ENCODE data around the gene HS3ST6. TPM values are rescaled to one million over a fixed set of nuclear protein-coding genes. Genes with fewer than 3 reads are reported as not detected.

Gene HS3ST6
- total and polyA plus RNA-seq, 2 of the 13 experiments (the other 11 are each of a cell fraction or from before 2014, with no cell fraction given), result not detected

GRCh38 chr16:1959269-1960039 is 41.2 kb upstream of the HS3ST6 start, which contains the start of gene NDUFB10 (continued):
- TF ChIP-seq UBTF (CRISPR knock-in tag; IDR thresholded peaks at IDR 0.05) (peak; percentile 92), ZNF143 (CRISPR knock-in tag; IDR thresholded peaks at IDR 0.05) (peak; percentile 97), TBX2 (CRISPR knock-in tag; IDR thresholded peaks at IDR 0.05; ENCODE audit: borderline replicate concordance) (peak; percentile 78), HNRNPLL (IDR thresholded peaks at IDR 0.05; ENCODE audit: low read depth, low read length, poor library complexity, severe bottlenecking) (peak; percentile 66), RARA (CRISPR knock-in tag; IDR thresholded peaks at IDR 0.05) (peak; percentile 51; the same call in 1 of the 2 replicates), ZNF691 (CRISPR knock-in tag; IDR thresholded peaks at IDR 0.05; ENCODE audit: borderline replicate concordance, low read depth) (peak; percentile 61; the same call in 1 of the 2 replicates), ZFP37 (CRISPR knock-in tag; IDR thresholded peaks at IDR 0.05; ENCODE audit: borderline replicate concordance) (0 out of 2 replicates have a peak, but pooled peaks have one; percentile 43), ZNF619 (CRISPR knock-in tag; IDR thresholded peaks at IDR 0.05) (peak; percentile 72), ZNF558 (CRISPR knock-in tag; IDR thresholded peaks at IDR 0.05; ENCODE audit: borderline replicate concordance) (peak; percentile 57; the same call in 1 of the 2 replicates), SMAD3 (CRISPR knock-in tag; IDR thresholded peaks at IDR 0.05) (0 out of 2 replicates have a peak, but pooled peaks have one; percentile 23), MEF2D (CRISPR knock-in tag; IDR thresholded peaks at IDR 0.05) (0 out of 2 replicates have a peak, but pooled peaks have one; percentile 25), ZNF747 (CRISPR knock-in tag; IDR thresholded peaks at IDR 0.05; ENCODE audit: borderline replicate concordance) (peak; percentile 85; the same call in 1 of the 2 replicates), FOXO1 (CRISPR knock-in tag; IDR thresholded peaks at IDR 0.05) (peak; percentile 42; the same call in 1 of the 2 replicates), ZBTB20 (CRISPR knock-in tag; IDR thresholded peaks at IDR 0.05; ENCODE audit: borderline replicate concordance, low read depth) (peak; percentile 44; the same call in 1 of the 2 replicates), CEBPG (CRISPR knock-in tag; IDR thresholded peaks at IDR 0.05) (0 out of 2 replicates have a peak, but pooled peaks have one; percentile 13), SOX6 (IDR thresholded peaks at IDR 0.05) (no peak), SOX6 (CRISPR knock-in tag; IDR thresholded peaks at IDR 0.05) (peak; percentile 33; the same call in 1 of the 2 replicates), TFDP1 (CRISPR knock-in tag; IDR thresholded peaks at IDR 0.05; ENCODE audit: borderline replicate concordance) (peak; percentile 52; the same call in 1 of the 2 replicates), ZNF644 (CRISPR knock-in tag; IDR thresholded peaks at IDR 0.05; ENCODE audit: low read depth) (no peak), MEIS2 (CRISPR knock-in tag; IDR thresholded peaks at IDR 0.05) (peak; percentile 62)
- TF ChIP-seq, protein P1, sequence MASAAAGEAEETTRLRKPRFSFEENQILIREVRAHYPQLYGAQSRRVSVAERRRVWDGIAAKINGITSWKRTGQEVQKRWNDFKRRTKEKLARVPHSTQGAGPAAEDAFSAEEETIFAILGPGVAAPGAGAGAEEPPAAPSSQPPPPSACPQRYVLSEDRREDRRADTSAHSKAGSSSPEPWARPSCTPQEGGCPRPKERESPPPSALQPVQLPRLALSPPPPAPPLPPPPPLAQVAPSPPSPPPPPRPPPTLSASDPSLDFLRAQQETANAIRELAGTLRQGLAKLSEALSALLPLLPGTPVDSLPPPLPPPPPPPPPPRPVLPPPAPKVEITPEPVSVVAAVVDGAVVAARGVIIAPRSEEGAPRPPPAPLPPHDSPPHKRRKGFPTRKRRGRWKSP (CRISPR knock-in tag; IDR thresholded peaks at IDR 0.05), result 0 out of 2 replicates have a peak, but pooled peaks have one; percentile 39
- TF ChIP-seq, protein P2, sequence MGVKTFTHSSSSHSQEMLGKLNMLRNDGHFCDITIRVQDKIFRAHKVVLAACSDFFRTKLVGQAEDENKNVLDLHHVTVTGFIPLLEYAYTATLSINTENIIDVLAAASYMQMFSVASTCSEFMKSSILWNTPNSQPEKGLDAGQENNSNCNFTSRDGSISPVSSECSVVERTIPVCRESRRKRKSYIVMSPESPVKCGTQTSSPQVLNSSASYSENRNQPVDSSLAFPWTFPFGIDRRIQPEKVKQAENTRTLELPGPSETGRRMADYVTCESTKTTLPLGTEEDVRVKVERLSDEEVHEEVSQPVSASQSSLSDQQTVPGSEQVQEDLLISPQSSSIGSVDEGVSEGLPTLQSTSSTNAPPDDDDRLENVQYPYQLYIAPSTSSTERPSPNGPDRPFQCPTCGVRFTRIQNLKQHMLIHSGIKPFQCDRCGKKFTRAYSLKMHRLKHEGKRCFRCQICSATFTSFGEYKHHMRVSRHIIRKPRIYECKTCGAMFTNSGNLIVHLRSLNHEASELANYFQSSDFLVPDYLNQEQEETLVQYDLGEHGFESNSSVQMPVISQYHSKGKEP (CRISPR knock-in tag; IDR thresholded peaks at IDR 0.05), result peak; percentile 25; the same call in 1 of the 2 replicates
